Measurements from ENCODE around the gene PPFIA1.
A peak's percentile ranks its signal among the peaks of the same experiment; 100 is the strongest.
"Not testable (repeated sequence)": the region's sequence is repeated elsewhere in the genome, so short reads cannot be mapped to it uniquely, and the experiment has no call there.

The PPFIA1 gene

GRCh38 chr11:70314730-70315129 lies 44.2 kb downstream of the PPFIA1 start:
- Histone ChIP-seq H3K4me3 (no peak overlapping the region), H3K27ac (peak overlapping the region in 4 of 21 experiments; percentile 0 to 50 (median 3))

- H3K4me3 ChIP-seq, result no peak overlapping the region
Measured at GRCh38 chr11:70315716-70316115, 45.2 kb downstream of the PPFIA1 start.

GRCh38 chr11:70317581-70318305 lies 47.3 kb downstream of the PPFIA1 start:
- H3K27ac ChIP-seq, result no peak overlapping the region
- H3K4me3 ChIP-seq, result no peak overlapping the region

More at GRCh38 chr11:70315716-70316115, 45.2 kb downstream of the PPFIA1 start:
- H3K27ac ChIP-seq, result peak overlapping the region in 3 of 21 experiments; percentile 1 to 22 (median 5)

- Histone ChIP-seq H3K4me3 (no peak overlapping the region), H3K27ac (no peak overlapping the region)
Measured at GRCh38 chr11:70319396-70320076, 49.0 kb downstream of the PPFIA1 start.

- H3K4me3 ChIP-seq, result no peak overlapping the region
- H3K27ac ChIP-seq, result peak overlapping the region in 4 of 21 experiments; percentile 15 to 67 (median 44)
Measured at GRCh38 chr11:70322666-70323065, 52.2 kb downstream of the PPFIA1 start.

GRCh38 chr11:70323806-70324205 lies 53.3 kb downstream of the PPFIA1 start:
- Histone ChIP-seq H3K27ac (peak overlapping the region in 12 of 21 experiments; percentile 15 to 67 (median 44)), H3K4me3 (no peak overlapping the region)

- Histone ChIP-seq H3K27ac (peak overlapping the region in 12 of 21 experiments; percentile 10 to 67 (median 40)), H3K4me3 (no peak overlapping the region)
Measured at GRCh38 chr11:70324376-70325115, 54.1 kb downstream of the PPFIA1 start.

- Histone ChIP-seq H3K27ac (peak overlapping the region in 10 of 21 experiments; percentile 6 to 74 (median 59)), H3K4me3 (no peak overlapping the region)
Measured at GRCh38 chr11:70325824-70326223, 55.3 kb downstream of the PPFIA1 start.

- no peak overlapping the region for H3K4me3 ChIP-seq
- peak overlapping the region in 13 of 21 experiments; percentile 6 to 74 (median 57) for H3K27ac ChIP-seq
Measured at GRCh38 chr11:70326365-70326811, 55.9 kb downstream of the PPFIA1 start.

- Histone ChIP-seq H3K27ac (peak overlapping the region in 14 of 21 experiments; percentile 6 to 74 (median 52)), H3K4me3 (no peak overlapping the region)
Measured at GRCh38 chr11:70326833-70327232, 56.3 kb downstream of the PPFIA1 start.

GRCh38 chr11:70327717-70328116 lies 57.2 kb downstream of the PPFIA1 start:
- no peak overlapping the region for H3K4me3 ChIP-seq
- H3K27ac ChIP-seq, result peak overlapping the region in 2 of 21 experiments; percentile 19 to 67

- H3K4me3 ChIP-seq, result no peak overlapping the region
- H3K27ac ChIP-seq, result no peak overlapping the region
Measured at GRCh38 chr11:70328556-70328955, 58.1 kb downstream of the PPFIA1 start.

GRCh38 chr11:70331320-70331843 lies 60.9 kb downstream of the PPFIA1 start:
- not testable (repeated sequence) for H3K27ac ChIP-seq, H3K4me3 ChIP-seq

GRCh38 chr11:70331901-70332300 lies 61.4 kb downstream of the PPFIA1 start:
- no peak overlapping the region for H3K4me3 ChIP-seq
- H3K27ac ChIP-seq, result no peak overlapping the region

- no peak overlapping the region for H3K4me3 ChIP-seq
- H3K27ac ChIP-seq, result no peak overlapping the region
Measured at GRCh38 chr11:70332567-70332966, 62.1 kb downstream of the PPFIA1 start.

- Histone ChIP-seq H3K27ac (no peak overlapping the region), H3K4me3 (no peak overlapping the region)
Measured at GRCh38 chr11:70333261-70333660, 62.8 kb downstream of the PPFIA1 start.

- Histone ChIP-seq H3K27ac (no peak overlapping the region), H3K4me3 (no peak overlapping the region)
Measured at GRCh38 chr11:70334351-70334995, 64.0 kb downstream of the PPFIA1 start.

- Histone ChIP-seq H3K27ac (no peak overlapping the region), H3K4me3 (no peak overlapping the region)
Measured at GRCh38 chr11:70335511-70335910, 65.0 kb downstream of the PPFIA1 start.

- H3K27ac ChIP-seq, result no peak overlapping the region
Measured at GRCh38 chr11:70338594-70338993, 68.1 kb downstream of the PPFIA1 start.

More at GRCh38 chr11:70338594-70338993, 68.1 kb downstream of the PPFIA1 start:
- H3K4me3 ChIP-seq, result no peak overlapping the region
